ENCODE results near the gene SUGT1.

Gene SUGT1

DNA sequence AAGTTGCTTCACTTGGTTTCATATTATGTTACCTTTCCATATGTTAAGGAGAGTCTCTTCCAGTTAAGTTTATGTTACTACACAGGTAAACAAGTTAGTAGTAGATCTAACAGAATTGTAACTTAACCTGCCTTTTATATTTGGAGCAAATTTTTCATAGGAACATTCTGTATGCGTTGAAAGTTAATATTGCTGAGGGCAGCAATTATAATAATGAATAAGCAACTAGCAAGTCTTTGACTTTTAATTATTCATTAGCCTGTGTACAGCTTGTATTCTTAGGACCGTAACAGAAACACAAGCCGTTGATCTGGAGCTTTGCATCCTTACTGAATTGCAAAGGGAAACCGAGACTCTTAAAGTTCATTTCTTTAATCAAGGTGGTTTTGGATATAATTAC is 11.6 kb downstream of the SUGT1 start:
- POLR2A ChIA-PET: no interaction called here
- no peak for TF ChIP-seq ZNF776 (tag by site-specific recombination; IDR thresholded peaks at IDR 0.05; ENCODE audit: borderline replicate concordance)
- no peak for TF ChIP-seq ZNF423 (tag by site-specific recombination; IDR thresholded peaks at IDR 0.05)
- TF ChIP-seq SP3 (tag by site-specific recombination; IDR thresholded peaks at IDR 0.05): no peak
- no peak for TF ChIP-seq ZSCAN30 (tag by site-specific recombination; IDR thresholded peaks at IDR 0.05)
- TF ChIP-seq GLI4 (tag by site-specific recombination; IDR thresholded peaks at IDR 0.05): no peak
- peaks cover 24 to 76% of the 10 kb centered on the region in 2 experiments for H3K36me3 ChIP-seq (ENCODE audit: control insufficient read depth in 2 of 2, insufficient read depth in 1 of 2, low read length in 2 of 2)

DNA sequence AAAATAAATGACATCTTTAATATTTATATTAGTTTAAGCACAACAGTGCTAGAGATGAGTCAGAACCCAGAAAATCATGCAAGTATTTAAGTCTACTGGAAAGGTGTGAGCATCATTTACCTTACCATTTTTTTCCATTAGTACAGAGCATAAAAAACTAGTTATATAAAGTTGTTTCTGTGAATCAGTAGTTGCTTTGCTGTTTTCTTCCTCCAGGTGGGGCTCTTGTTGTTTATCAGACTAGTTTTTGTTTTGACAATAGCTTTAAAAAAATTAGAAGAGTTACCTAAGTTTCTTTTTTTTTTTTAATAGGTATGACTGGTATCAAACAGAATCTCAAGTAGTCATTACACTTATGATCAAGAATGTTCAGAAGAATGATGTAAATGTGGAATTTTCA is 12.7 kb downstream of the SUGT1 start:
- POLR2A ChIA-PET: interaction anchor here (0.6 to 1.4 kb wide), 2 partner anchors 13 to 209 kb away, joined by 3 to 9 read pairs; partner anchors contain the start of gene SUGT1
- no peak for TF ChIP-seq ZNF529 (tag by site-specific recombination; IDR thresholded peaks at IDR 0.05; ENCODE audit: insufficient replicate concordance)
- peak; percentile 29 for TF ChIP-seq ZNF654 (tag by site-specific recombination; IDR thresholded peaks at IDR 0.05; ENCODE audit: low read depth)
- TF ChIP-seq ZNF416 (tag by site-specific recombination; IDR thresholded peaks at IDR 0.05): no peak
- Histone ChIP-seq H3K4me3 (ENCODE audit: low read depth, low read length) (no peak overlapping the region), H3K4me1 (ENCODE audit: control insufficient read depth, insufficient read depth, low read length) (no peaks in the 10 kb centered on the region), H3K9me3 (ENCODE audit: control insufficient read depth, insufficient read depth, low read depth, low read length) (no peaks in the 10 kb centered on the region), H3K36me3 (ENCODE audit: control insufficient read depth in 2 of 2, insufficient read depth in 1 of 2, low read length in 2 of 2) (peaks cover 25 to 75% of the 10 kb centered on the region in 2 experiments), H3K27ac (ENCODE audit: extremely low read depth, low read depth, low read length) (no peak overlapping the region)
- CTCF ChIA-PET: interaction anchor here (0.6 to 2.9 kb wide), 16 partner anchors 8 to 536 kb away, joined by 3 to 26 read pairs (median 4); partner anchors contain the start of gene SUGT1

More for the DNA sequence above, 11.6 kb downstream of the SUGT1 start:
- no peak overlapping the region for H3K27ac ChIP-seq (ENCODE audit: extremely low read depth, low read depth, low read length)
- H3K9me3 ChIP-seq (ENCODE audit: control insufficient read depth, insufficient read depth, low read depth, low read length): no peaks in the 10 kb centered on the region
- H3K4me3 ChIP-seq (ENCODE audit: low read depth, low read length): no peak overlapping the region
- CTCF ChIA-PET: interaction anchor here (0.7 to 2.9 kb wide), 6 partner anchors 11 to 304 kb away, joined by 3 to 26 read pairs (median 15); partner anchors contain the start of gene SUGT1
- no peaks in the 10 kb centered on the region for H3K4me1 ChIP-seq (ENCODE audit: control insufficient read depth, insufficient read depth, low read length)

DNA sequence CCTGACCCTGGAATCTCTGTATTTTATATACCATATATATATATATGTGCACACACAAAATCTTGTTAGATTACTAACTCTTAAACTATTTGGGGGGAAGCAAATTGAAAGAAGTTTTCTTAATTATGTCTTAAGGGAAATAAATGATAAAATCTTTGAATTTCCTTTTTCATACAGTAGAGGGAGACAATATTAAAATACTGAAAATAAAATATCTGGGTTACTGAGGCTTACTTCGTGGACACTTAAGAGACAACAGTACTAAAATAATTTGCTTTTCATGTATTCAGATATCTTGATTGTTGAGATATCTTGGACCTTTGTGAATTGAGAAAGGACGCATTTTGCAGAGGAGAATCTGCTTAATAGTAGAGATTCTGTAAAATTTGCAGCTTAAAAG is 17.0 kb downstream of the SUGT1 start:
- H3K4me3 ChIP-seq (ENCODE audit: low read depth, low read length): no peak overlapping the region
- peaks cover 19 to 48% of the 10 kb centered on the region in 2 experiments for H3K36me3 ChIP-seq (ENCODE audit: control insufficient read depth in 2 of 2, insufficient read depth in 1 of 2, low read length in 2 of 2)
- ChIA-PET CTCF (no interaction called here), POLR2A (no interaction called here)
- H3K4me1 ChIP-seq (ENCODE audit: control insufficient read depth, insufficient read depth, low read length): no peaks in the 10 kb centered on the region
- H3K9me3 ChIP-seq (ENCODE audit: control insufficient read depth, insufficient read depth, low read depth, low read length): no peaks in the 10 kb centered on the region
- H3K27ac ChIP-seq (ENCODE audit: extremely low read depth, low read depth, low read length): no peak overlapping the region
- TF ChIP-seq ZNF146 (tag by site-specific recombination; IDR thresholded peaks at IDR 0.05) (no peak), ZNF777 (tag by site-specific recombination; IDR thresholded peaks at IDR 0.05; ENCODE audit: borderline replicate concordance) (no peak), TCF7L2 (IDR thresholded peaks at IDR 0.05; ENCODE audit: borderline replicate concordance, low read depth, low read length) (no peak), ZNF19 (tag by site-specific recombination; IDR thresholded peaks at IDR 0.05; ENCODE audit: low read depth) (no peak), ZFP3 (tag by site-specific recombination; IDR thresholded peaks at IDR 0.05; ENCODE audit: low read depth) (no peak), ZNF23 (tag by site-specific recombination; IDR thresholded peaks at IDR 0.05; ENCODE audit: borderline replicate concordance) (no peak), PATZ1 (tag by site-specific recombination; IDR thresholded peaks at IDR 0.05) (no peak), ZNF335 (tag by site-specific recombination; conservative IDR thresholded peaks at IDR 0.05) (no peak), ZNF223 (tag by site-specific recombination; IDR thresholded peaks at IDR 0.05) (no peak), ZNF558 (tag by site-specific recombination; IDR thresholded peaks at IDR 0.05) (no peak), ZNF138 (tag by site-specific recombination; IDR thresholded peaks at IDR 0.05; ENCODE audit: borderline replicate concordance) (no peak), SCRT1 (tag by site-specific recombination; IDR thresholded peaks at IDR 0.05; ENCODE audit: borderline replicate concordance) (no peak), ZBTB48 (tag by site-specific recombination; IDR thresholded peaks at IDR 0.05) (no peak), ZNF362 (tag by site-specific recombination; IDR thresholded peaks at IDR 0.05) (no peak), KLF8 (tag by site-specific recombination; IDR thresholded peaks at IDR 0.05) (no peak)
- TF ChIP-seq, protein P1, sequence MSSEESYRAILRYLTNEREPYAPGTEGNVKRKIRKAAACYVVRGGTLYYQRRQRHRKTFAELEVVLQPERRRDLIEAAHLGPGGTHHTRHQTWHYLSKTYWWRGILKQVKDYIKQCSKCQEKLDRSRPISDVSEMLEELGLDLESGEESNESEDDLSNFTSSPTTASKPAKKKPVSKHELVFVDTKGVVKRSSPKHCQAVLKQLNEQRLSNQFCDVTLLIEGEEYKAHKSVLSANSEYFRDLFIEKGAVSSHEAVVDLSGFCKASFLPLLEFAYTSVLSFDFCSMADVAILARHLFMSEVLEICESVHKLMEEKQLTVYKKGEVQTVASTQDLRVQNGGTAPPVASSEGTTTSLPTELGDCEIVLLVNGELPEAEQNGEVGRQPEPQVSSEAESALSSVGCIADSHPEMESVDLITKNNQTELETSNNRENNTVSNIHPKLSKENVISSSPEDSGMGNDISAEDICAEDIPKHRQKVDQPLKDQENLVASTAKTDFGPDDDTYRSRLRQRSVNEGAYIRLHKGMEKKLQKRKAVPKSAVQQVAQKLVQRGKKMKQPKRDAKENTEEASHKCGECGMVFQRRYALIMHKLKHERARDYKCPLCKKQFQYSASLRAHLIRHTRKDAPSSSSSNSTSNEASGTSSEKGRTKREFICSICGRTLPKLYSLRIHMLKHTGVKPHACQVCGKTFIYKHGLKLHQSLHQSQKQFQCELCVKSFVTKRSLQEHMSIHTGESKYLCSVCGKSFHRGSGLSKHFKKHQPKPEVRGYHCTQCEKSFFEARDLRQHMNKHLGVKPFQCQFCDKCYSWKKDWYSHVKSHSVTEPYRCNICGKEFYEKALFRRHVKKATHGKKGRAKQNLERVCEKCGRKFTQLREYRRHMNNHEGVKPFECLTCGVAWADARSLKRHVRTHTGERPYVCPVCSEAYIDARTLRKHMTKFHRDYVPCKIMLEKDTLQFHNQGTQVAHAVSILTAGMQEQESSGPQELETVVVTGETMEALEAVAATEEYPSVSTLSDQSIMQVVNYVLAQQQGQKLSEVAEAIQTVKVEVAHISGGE (tag by site-specific recombination; conservative IDR thresholded peaks at IDR 0.05; ENCODE audit: low read depth): no peak

Measured in HEK293 (cell line).